Measurements from ENCODE around the gene COL23A1. TPM values are rescaled to one million over a fixed set of nuclear protein-coding genes. Genes with fewer than 3 reads are reported as not detected.

Gene COL23A1
- total RNA-seq, 1 experiment from 2014 or later: not detected

GRCh38 chr5:178325311-178325678, 264.9 kb downstream of the COL23A1 start:
- H3K27me3 Mint-ChIP-seq (ENCODE audit: unreplicated experiment): peaks cover 34% of the 10 kb centered on the region
- DNase-seq: no peak
- no peak overlapping the region for H3K27ac Mint-ChIP-seq (ENCODE audit: unreplicated experiment)
- no TSS peak for BruUV-seq (replicated peaks)
- intact Hi-C loops (cut with micrococcal nuclease; ENCODE audit: unreplicated experiment): no loop called here
- CTCF ChIA-PET: no interaction called here
- H3K36me3 Mint-ChIP-seq (ENCODE audit: insufficient read depth, unreplicated experiment): no peaks in the 10 kb centered on the region
- H3K4me3 Mint-ChIP-seq (ENCODE audit: low read depth, unreplicated experiment): no peak overlapping the region
- H3K9me3 Mint-ChIP-seq (ENCODE audit: low read depth, unreplicated experiment): no peaks in the 10 kb centered on the region
- TF ChIP-seq, protein P1, sequence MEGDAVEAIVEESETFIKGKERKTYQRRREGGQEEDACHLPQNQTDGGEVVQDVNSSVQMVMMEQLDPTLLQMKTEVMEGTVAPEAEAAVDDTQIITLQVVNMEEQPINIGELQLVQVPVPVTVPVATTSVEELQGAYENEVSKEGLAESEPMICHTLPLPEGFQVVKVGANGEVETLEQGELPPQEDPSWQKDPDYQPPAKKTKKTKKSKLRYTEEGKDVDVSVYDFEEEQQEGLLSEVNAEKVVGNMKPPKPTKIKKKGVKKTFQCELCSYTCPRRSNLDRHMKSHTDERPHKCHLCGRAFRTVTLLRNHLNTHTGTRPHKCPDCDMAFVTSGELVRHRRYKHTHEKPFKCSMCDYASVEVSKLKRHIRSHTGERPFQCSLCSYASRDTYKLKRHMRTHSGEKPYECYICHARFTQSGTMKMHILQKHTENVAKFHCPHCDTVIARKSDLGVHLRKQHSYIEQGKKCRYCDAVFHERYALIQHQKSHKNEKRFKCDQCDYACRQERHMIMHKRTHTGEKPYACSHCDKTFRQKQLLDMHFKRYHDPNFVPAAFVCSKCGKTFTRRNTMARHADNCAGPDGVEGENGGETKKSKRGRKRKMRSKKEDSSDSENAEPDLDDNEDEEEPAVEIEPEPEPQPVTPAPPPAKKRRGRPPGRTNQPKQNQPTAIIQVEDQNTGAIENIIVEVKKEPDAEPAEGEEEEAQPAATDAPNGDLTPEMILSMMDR (IDR thresholded peaks at IDR 0.05; ENCODE audit: unreplicated experiment): no peak
- no peaks in the 10 kb centered on the region for H3K4me1 Mint-ChIP-seq (ENCODE audit: low read depth, unreplicated experiment)

- H3K36me3 Mint-ChIP-seq (ENCODE audit: insufficient read depth, unreplicated experiment): no peaks in the 10 kb centered on the region
- CTCF ChIA-PET: no interaction called here
Observed at GRCh38 chr5:178324481-178325310, 265.5 kb downstream of the COL23A1 start.

DNA sequence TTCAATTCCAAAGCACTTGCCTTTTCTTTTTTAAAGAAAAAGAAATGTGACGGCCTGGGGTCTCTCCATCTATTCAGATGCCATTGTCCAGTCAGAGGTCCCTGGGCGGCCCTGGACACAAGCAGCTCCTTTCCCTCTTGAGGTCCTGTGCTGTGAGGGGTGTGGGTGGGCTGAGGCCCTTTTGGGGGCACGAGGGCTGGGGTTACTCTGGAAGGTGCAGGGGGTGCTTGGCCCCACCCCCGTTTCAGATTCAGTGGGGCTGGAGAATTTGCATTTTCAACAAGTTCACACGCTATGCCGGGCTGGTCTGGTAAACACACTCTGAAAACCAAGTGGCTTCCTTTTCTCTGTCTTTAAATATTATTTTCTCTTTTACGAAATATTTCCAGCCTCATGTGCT, 266.2 kb downstream of the COL23A1 start:
- intact Hi-C loops (cut with micrococcal nuclease; ENCODE audit: unreplicated experiment): no loop called here
- no peaks in the 10 kb centered on the region for H3K4me1 Mint-ChIP-seq (ENCODE audit: low read depth, unreplicated experiment)
- H3K4me3 Mint-ChIP-seq (ENCODE audit: low read depth, unreplicated experiment): no peak overlapping the region
- H3K36me3 Mint-ChIP-seq (ENCODE audit: insufficient read depth, unreplicated experiment): no peaks in the 10 kb centered on the region
- H3K27ac Mint-ChIP-seq (ENCODE audit: unreplicated experiment): no peak overlapping the region
- H3K9me3 Mint-ChIP-seq (ENCODE audit: low read depth, unreplicated experiment): peaks cover 3% of the 10 kb centered on the region
- CTCF ChIA-PET: no interaction called here
- no TSS peak for BruUV-seq (replicated peaks)
- TF ChIP-seq, protein P1 (IDR thresholded peaks at IDR 0.05; ENCODE audit: unreplicated experiment): no peak
- no peak for DNase-seq
- peaks cover 31% of the 10 kb centered on the region for H3K27me3 Mint-ChIP-seq (ENCODE audit: unreplicated experiment)

More at GRCh38 chr5:178324481-178325310, 265.5 kb downstream of the COL23A1 start:
- Mint-ChIP-seq H3K4me3 (ENCODE audit: low read depth, unreplicated experiment) (no peak overlapping the region), H3K27me3 (ENCODE audit: unreplicated experiment) (peaks cover 31% of the 10 kb centered on the region), H3K27ac (ENCODE audit: unreplicated experiment) (no peak overlapping the region), H3K9me3 (ENCODE audit: low read depth, unreplicated experiment) (peaks cover 3% of the 10 kb centered on the region), H3K4me1 (ENCODE audit: low read depth, unreplicated experiment) (no peaks in the 10 kb centered on the region)
- intact Hi-C loops (cut with micrococcal nuclease; ENCODE audit: unreplicated experiment): no loop called here
- DNase-seq: no peak
- no TSS peak for BruUV-seq (replicated peaks)
- TF ChIP-seq, protein P1 (IDR thresholded peaks at IDR 0.05; ENCODE audit: unreplicated experiment): no peak

DNA sequence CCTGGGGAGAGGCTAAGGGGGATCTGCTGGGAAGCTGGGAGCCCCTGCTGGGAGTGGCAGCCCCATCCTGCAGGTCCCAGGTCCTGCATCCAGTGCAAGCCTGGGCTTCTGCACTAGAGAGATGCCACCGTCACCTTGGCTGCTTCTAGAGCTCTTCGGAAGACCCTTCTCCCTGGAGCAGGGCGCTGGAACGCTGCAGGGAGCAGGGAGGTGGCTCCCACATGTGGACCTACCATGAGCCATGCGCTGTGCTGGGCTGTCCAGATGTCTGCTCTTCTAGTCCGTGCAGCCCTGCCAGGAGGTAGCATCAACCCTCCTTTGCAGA, 266.7 kb downstream of the COL23A1 start:
- intact Hi-C loops (cut with micrococcal nuclease; ENCODE audit: unreplicated experiment): no loop called here
- H3K27ac Mint-ChIP-seq (ENCODE audit: unreplicated experiment): no peak overlapping the region
- CTCF ChIA-PET: no interaction called here

More for the DNA sequence above, 266.7 kb downstream of the COL23A1 start:
- TF ChIP-seq, protein P1 (IDR thresholded peaks at IDR 0.05; ENCODE audit: unreplicated experiment): no peak
- Mint-ChIP-seq H3K36me3 (ENCODE audit: insufficient read depth, unreplicated experiment) (no peaks in the 10 kb centered on the region), H3K4me3 (ENCODE audit: low read depth, unreplicated experiment) (no peak overlapping the region), H3K27me3 (ENCODE audit: unreplicated experiment) (peaks cover 28% of the 10 kb centered on the region), H3K9me3 (ENCODE audit: low read depth, unreplicated experiment) (peaks cover 3% of the 10 kb centered on the region), H3K4me1 (ENCODE audit: low read depth, unreplicated experiment) (no peaks in the 10 kb centered on the region)
- DNase-seq: no peak
- no TSS peak for BruUV-seq (replicated peaks)
